Mucosa of rectum (tissue), 2 donors: ENCODE measurements around the gene HADHA.

Source experiments
- H3K27ac ChIP-seq, 2 donors: one replicate each; pipeline ENCODE4 v1.7.0; 2013; ENCODE audit warnings: inconsistent platforms in 2 of 2, low read depth in 2 of 2, low read length in 2 of 2
- H3K27me3 ChIP-seq, 2 donors: one replicate each; pipeline ENCODE4 v1.7.0; 2013; ENCODE audit warnings: low read length in 2 of 2; ENCODE audit not compliant: control insufficient read depth in 2 of 2, insufficient read depth in 2 of 2
- H3K36me3 ChIP-seq, 2 donors: one replicate each; pipeline ENCODE4 v1.7.0; 2013; ENCODE audit warnings: low read length in 2 of 2; ENCODE audit not compliant: control insufficient read depth in 2 of 2, insufficient read depth in 2 of 2
- H3K4me1 ChIP-seq, 2 donors: one replicate each; pipeline ENCODE4 v1.7.0; 2013; ENCODE audit warnings: low read length in 2 of 2, mild to moderate bottlenecking in 1 of 2; ENCODE audit not compliant: control insufficient read depth in 2 of 2, insufficient read depth in 2 of 2
- H3K4me3 ChIP-seq, 2 donors: one replicate each; pipeline ENCODE4 v1.7.0; 2013; ENCODE audit warnings: low read length in 2 of 2
- H3K9ac ChIP-seq, 2 donors: one replicate each; pipeline ENCODE4 v1.7.0; 2013; ENCODE audit warnings: low read length in 2 of 2, low read depth in 1 of 2, mild to moderate bottlenecking in 1 of 2
- H3K9me3 ChIP-seq, 2 donors: one replicate each; pipeline ENCODE4 v1.7.0; 2013; ENCODE audit warnings: low read length in 2 of 2; ENCODE audit not compliant: control insufficient read depth in 2 of 2
- donor health status: healthy.
- donor health status: Normal muscosa, but diverticular disease.

Gene HADHA

DNA sequence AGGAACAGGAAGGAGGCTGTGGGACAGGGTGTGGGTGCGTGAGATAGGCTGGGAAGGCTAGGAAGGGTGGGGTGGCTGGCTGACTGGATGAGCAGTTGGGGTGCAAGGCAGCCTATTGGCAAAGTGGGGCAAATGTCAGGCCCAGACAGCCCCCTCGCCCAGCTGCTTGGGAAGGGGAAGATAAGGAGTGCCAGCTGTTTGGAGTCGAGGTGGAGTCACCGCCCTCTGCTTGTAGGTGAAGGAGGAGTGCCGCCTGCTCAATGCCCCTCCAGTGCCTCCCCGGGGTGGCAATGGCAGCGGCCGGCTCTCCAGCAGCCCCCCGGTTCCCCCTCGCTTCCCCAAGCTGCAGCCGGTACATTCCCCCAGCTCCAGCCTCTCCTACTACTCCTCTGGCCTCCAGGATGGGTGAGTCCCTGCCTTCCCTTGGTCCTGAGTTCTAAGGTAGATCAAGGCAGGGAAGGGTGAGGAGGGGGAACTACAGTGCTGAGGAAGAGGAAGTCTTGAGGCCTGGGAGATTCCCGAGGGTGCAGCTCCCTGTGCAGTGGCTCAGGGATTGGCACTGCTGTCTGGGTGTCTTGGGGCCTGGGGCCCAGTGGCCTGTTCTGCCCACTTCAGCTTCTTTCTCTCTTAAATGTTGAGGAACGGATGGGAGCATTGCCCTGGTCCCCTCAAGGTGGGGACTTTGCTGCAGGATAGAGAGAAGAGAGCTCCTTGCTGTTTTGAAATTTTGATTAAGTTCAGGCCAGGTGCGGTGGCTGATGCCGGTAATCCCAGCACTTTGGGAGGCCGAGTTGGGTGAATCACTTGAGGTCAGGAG, 58.3 kb downstream of the HADHA start:
- H3K9ac ChIP-seq, result no peak overlapping the region
- no peak overlapping the region for H3K27ac ChIP-seq
- no peaks in the 10 kb centered on the region for H3K27me3 ChIP-seq
- H3K4me3 ChIP-seq, result peak overlapping the region in 1 of 2 donors; percentile 56
- H3K9me3 ChIP-seq, result no peaks in the 10 kb centered on the region
- peaks cover 6 to 9% of the 10 kb centered on the region in 2 donors for H3K4me1 ChIP-seq
- H3K36me3 ChIP-seq, result peaks cover 2 to 13% of the 10 kb centered on the region in 2 donors

DNA sequence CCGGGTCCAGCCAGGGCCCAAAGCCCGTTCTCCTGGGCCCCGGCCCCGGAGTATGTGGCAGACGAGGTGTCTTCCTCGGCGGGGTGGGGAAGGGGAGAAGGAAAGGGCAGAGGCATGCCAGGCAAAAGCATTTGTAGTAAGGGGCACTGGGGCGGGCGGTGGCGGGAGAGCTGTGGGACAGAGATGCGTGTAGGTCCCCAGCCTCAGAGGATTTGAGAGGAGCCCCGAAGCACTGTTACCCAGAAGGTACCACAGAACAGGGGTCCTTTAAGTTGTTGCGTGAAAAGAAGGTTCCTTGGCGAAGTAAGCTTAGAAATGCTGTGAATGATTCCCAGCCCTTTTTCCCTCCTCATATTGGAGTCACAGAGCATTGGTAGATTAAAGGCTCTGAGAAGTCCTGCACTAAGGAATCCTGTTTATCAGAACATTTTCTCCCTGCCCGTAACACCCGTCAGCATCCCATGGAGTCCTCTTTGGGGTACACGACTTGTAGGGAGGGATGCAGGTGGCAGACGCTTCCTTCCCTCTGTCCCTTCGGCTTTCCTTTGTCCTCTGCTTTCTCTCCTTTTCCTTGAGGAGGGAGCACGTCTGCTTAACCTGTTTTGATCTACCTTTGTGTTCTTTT, 59.0 kb downstream of the HADHA start:
- Histone ChIP-seq H3K9ac (peak overlapping the region in 1 of 2 donors; percentile 72), H3K4me3 (peak overlapping the region; percentile 27 to 56), H3K27me3 (no peaks in the 10 kb centered on the region), H3K9me3 (no peaks in the 10 kb centered on the region), H3K4me1 (peaks cover 6 to 9% of the 10 kb centered on the region in 2 donors), H3K36me3 (peaks cover 0 to 6% of the 10 kb centered on the region in 2 donors), H3K27ac (peak overlapping the region in 1 of 2 donors; percentile 53)

DNA sequence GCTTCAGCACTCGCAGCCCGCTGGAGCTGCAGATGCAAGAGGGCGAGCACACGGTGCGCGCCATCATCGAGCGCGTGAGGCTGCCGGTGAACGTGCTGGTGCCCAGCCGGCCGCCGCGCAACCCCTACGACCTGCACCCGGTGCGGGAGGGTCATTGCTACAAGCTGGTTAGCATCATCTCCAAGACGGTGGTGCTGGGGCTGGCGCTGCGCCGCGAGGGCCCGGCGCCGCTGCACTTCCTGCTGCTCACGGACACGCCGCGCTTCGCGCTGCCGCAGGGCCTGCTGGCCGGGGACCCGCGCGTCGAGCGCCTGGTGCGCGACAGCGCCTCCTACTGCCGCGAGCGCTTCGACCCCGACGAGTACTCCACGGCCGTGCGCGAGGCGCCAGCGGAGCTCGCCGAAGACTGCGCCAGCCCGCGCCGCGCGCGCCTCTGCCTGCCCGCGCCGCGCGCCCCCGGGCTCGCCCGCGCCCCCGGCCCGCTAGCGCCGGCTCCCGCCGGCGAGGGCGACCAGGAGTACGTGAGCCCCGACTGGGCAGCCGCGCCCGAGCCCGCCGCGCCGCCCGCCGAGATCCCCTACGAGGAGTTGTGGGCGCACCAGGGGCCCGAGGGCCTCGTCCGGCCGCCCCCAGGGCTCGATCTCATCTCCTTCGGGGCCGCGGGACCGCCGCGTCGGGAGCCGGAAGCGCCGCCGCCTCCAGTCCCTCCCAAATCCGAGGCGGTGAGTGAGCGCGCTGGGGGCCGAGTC, 59.7 kb downstream of the HADHA start:
- Histone ChIP-seq H3K4me1 (peaks cover 6 to 9% of the 10 kb centered on the region in 2 donors), H3K27ac (peak overlapping the region in 1 of 2 donors; percentile 53), H3K27me3 (no peaks in the 10 kb centered on the region), H3K9ac (peak overlapping the region in 1 of 2 donors; percentile 72), H3K36me3 (peaks cover 0 to 3% of the 10 kb centered on the region in 2 donors), H3K4me3 (peak overlapping the region; percentile 67 to 74), H3K9me3 (no peaks in the 10 kb centered on the region)

DNA sequence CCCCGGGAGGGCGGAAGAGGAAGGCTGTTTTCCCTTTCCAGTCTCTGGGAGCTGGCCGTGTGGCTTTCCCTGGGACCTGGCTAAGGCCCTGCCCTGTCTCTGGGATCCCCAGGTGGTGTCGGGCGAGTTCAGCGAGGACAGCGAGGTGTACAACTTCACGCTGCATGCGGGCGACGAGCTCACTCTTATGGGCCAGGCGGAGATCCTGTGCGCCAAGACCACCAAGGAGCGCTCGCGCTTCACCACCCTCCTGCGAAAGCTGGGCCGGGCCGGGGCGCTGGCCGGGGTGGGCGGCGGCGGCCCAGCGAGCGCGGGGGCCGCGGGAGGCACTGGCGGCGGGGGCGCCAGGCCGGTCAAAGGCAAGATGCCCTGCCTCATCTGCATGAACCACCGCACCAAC, 60.3 kb downstream of the HADHA start:
- H3K36me3 ChIP-seq, result no peaks in the 10 kb centered on the region
- no peaks in the 10 kb centered on the region for H3K9me3 ChIP-seq
- no peaks in the 10 kb centered on the region for H3K27me3 ChIP-seq
- peaks cover 6 to 14% of the 10 kb centered on the region in 2 donors for H3K4me1 ChIP-seq
- peak overlapping the region in 1 of 2 donors; percentile 69 for H3K9ac ChIP-seq
- peak overlapping the region; percentile 67 to 74 for H3K4me3 ChIP-seq
- no peak overlapping the region for H3K27ac ChIP-seq

DNA sequence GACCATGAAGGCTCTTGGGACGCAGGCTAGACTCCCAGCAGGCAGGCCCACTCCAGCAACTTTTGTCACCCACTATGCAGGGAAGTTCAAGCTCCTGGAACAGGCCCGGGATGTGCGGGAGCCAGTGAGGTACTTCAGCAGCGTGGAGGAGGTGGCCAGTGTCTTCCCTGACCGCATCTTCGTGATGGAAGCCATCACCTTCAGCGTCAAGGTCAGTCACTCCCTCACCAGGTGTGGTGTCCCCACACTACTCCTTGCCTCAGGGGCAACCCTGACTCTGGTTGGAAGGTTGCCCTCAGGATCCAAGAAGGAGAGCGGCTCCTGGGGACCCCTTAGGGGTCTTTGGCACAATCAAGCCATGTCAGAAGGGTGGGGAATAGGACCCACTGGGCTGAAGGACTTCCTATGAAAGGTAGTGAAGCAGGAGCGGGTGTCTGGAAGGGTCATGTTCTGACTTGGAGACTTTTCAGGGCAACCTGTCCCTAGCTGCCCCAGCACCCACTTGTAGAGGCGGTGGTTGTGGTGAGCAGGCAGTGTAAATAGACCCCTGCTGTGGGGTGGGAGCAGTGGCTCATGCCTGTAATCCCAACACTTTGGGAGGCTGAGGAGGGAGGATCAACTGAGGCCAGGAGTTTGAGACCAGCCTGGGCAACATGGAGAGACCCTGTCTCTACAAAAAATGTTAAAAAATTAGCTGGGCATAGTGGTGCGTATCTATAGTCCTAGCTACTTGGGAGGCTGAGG, 61.4 kb downstream of the HADHA start:
- H3K36me3 ChIP-seq, result no peaks in the 10 kb centered on the region
- H3K9ac ChIP-seq, result no peak overlapping the region
- no peak overlapping the region for H3K4me3 ChIP-seq
- H3K4me1 ChIP-seq, result peaks cover 6 to 18% of the 10 kb centered on the region in 2 donors
- no peaks in the 10 kb centered on the region for H3K27me3 ChIP-seq
- H3K27ac ChIP-seq, result no peak overlapping the region
- H3K9me3 ChIP-seq, result no peaks in the 10 kb centered on the region

DNA sequence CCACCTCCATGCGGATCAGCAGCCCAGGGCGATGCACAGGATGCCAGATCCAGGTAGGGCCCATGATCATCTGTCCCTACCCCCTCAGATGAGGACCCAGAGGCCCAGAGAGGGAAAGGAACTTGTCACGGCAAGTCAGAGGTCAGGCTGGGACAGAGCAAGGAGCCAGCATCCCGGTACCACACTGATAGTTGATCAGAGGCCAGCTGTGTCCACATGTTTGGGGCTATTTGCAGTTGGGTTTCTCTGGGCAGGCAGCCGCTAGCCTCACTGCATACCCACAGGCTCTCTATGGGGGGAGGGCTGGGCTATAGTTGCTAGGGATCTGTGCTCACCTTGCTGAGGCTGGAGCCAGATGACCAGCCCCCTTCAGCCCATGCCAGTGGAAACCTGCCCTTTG, 62.0 kb downstream of the HADHA start:
- H3K4me3 ChIP-seq, result no peak overlapping the region
- H3K9ac ChIP-seq, result no peak overlapping the region
- no peaks in the 10 kb centered on the region for H3K9me3 ChIP-seq
- H3K4me1 ChIP-seq, result peaks cover 6 to 18% of the 10 kb centered on the region in 2 donors
- no peaks in the 10 kb centered on the region for H3K27me3 ChIP-seq
- H3K27ac ChIP-seq, result no peak overlapping the region
- H3K36me3 ChIP-seq, result no peaks in the 10 kb centered on the region

DNA sequence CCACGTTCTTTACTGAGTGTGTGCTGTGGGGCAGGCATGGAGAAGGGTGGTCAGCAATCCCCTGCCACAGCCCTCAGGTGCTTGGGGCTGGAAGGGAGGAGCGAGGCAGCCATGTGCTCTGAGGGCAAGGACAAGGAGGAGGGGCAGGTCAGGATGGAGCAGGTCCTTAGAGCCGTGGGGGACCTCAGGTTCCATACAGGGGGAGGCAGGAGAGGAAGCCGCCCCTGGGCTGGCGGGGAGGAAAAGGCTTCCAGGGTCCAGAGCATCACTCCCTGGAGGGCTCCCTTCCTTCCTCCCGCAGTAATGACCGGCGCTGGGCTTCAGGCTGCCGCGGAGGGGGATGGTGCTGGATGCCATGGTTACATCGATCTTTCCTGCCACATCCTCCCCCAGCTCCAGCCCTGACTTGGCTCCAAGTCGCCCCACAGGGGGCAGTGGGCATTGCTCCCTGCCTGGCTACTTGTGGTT, 65.0 kb downstream of the HADHA start:
- Histone ChIP-seq H3K27me3 (peaks cover 0 to 6% of the 10 kb centered on the region in 2 donors), H3K9me3 (no peaks in the 10 kb centered on the region), H3K4me3 (peak overlapping the region; percentile 54 to 61), H3K9ac (no peak overlapping the region), H3K27ac (no peak overlapping the region), H3K4me1 (peaks cover 2 to 11% of the 10 kb centered on the region in 2 donors), H3K36me3 (no peaks in the 10 kb centered on the region)

DNA sequence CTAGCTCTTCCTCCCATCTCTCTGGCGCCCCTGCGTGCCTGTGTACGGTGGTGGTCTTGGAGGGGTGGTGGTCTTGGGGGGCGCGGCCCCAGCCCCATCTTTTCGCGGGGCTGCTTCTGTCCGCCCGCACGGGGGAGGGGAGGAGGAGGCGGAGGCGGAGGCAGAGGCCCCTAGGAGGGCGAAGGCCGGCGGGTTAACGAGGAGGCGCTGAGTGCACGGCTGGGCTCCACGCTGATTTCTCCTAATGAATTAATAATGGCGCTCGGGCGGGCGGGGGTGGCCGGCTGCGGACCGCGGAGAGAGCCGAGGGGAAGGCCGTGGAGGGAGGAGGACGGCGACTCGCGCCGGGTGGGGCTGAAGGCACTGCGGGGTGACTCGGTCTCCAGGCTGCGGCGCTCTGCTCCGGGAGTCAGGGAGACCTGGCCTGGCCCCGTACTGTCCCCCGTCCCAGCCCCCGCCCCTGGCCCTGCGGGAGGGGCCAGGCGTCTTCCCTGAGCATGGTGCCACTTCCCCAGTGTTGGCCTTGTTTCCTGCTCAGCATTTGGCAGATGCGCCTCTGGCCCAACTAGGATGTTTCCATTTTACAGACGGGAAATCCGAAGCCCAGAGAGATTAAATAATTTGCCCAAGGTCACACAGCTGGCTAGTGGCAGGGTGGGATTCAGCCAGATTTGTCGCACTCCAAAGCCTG, 65.5 kb downstream of the HADHA start:
- no peak overlapping the region for H3K27ac ChIP-seq
- H3K4me1 ChIP-seq, result peaks cover 0 to 9% of the 10 kb centered on the region in 2 donors
- H3K9ac ChIP-seq, result peak overlapping the region in 1 of 2 donors; percentile 21
- H3K27me3 ChIP-seq, result peaks cover 6 to 12% of the 10 kb centered on the region in 2 donors
- H3K4me3 ChIP-seq, result peak overlapping the region; percentile 54 to 61
- no peaks in the 10 kb centered on the region for H3K9me3 ChIP-seq
- no peaks in the 10 kb centered on the region for H3K36me3 ChIP-seq

DNA sequence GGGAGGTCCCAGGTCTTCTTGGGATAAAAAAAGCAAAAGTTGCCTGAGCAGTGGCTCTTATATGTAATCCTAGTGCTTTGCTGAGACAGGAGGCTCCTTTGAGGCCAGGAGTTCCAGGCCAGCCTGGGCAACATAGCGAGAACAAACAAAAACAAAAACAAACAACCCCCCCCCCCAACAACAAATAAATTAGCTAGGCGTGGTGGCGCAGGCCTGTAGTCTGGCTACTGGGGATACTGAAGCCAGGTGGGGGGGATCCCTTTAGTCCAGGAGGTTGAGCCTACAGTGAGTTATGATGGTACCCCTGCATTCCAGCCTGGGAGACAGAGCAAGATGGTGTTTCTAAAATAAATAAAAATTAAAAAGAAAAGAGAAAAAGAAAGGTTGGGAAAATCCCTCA, 66.2 kb downstream of the HADHA start:
- Histone ChIP-seq H3K27me3 (peaks cover 6 to 12% of the 10 kb centered on the region in 2 donors), H3K4me3 (peak overlapping the region; percentile 37 to 61), H3K27ac (no peak overlapping the region), H3K4me1 (peaks cover 0 to 9% of the 10 kb centered on the region in 2 donors), H3K36me3 (no peaks in the 10 kb centered on the region), H3K9me3 (no peaks in the 10 kb centered on the region), H3K9ac (no peak overlapping the region)
